ENCODE data around the gene IKZF5. TPM values are rescaled to one million over a fixed set of nuclear protein-coding genes. Genes with fewer than 3 reads are reported as not detected.
A peak's percentile ranks its signal among the peaks of the same experiment; 100 is the strongest.

The IKZF5 gene
- total and polyA plus RNA-seq, 9 donors, result 8.2 to 28.6 (median 18.2) TPM

- 0 to 1% (median 1%) methylated on average over 30 of the region's 30 CpGs for WGBS, 3 donors
- intact Hi-C loops (cut with DNase I), result loop anchor here in 2 of 4 donors (5.0 to 10.0 kb wide), 2 partner anchors 147 to 1380 kb away; partner anchors contain the start of gene BUB3 (in 1 of the 2)
- Histone ChIP-seq H3K4me1 (ENCODE audit: insufficient read depth) (peaks cover 5% of the 10 kb centered on the region), H3K27ac (peak overlapping the region in 1 of 2 donors; percentile 77), H3K9me3 (no peaks in the 10 kb centered on the region), H3K4me3 (peak overlapping the region; percentile 98), H3K36me3 (no peaks in the 10 kb centered on the region), H3K27me3 (no peaks in the 10 kb centered on the region)
- no peak for TF ChIP-seq CTCF (IDR thresholded peaks at IDR 0.05)
- no peak for TF ChIP-seq EP300 (IDR thresholded peaks at IDR 0.05)
- TF ChIP-seq POLR2A (IDR thresholded peaks at IDR 0.05), result no peak
- DNase-seq, result peak in 2 of 5 donors; percentile 15 to 28
These were observed 839 bp downstream of the IKZF5 start for GRCh38 chr10:123007558-123008354.

- no peak for TF ChIP-seq POLR2A (IDR thresholded peaks at IDR 0.05)
- TF ChIP-seq CTCF (IDR thresholded peaks at IDR 0.05), result no peak
- TF ChIP-seq EP300 (IDR thresholded peaks at IDR 0.05), result no peak
- no peak for DNase-seq
- Histone ChIP-seq H3K9me3 (no peaks in the 10 kb centered on the region), H3K27ac (no peak overlapping the region), H3K4me1 (ENCODE audit: insufficient read depth) (peaks cover 2% of the 10 kb centered on the region), H3K4me3 (no peak overlapping the region), H3K27me3 (no peaks in the 10 kb centered on the region), H3K36me3 (no peaks in the 10 kb centered on the region)
- 31 to 42% (median 35%) methylated on average over 2 of the region's 2 CpGs for WGBS, 3 donors
- intact Hi-C loops (cut with DNase I), result loop anchor here in 1 of 4 donors (10.0 kb wide), 1 partner anchor 151 kb away; the partner anchor contains the start of gene BUB3
These were observed 4.3 kb downstream of the IKZF5 start for GRCh38 chr10:123004298-123004697.

- Histone ChIP-seq H3K27ac (no peak overlapping the region), H3K9me3 (no peaks in the 10 kb centered on the region), H3K4me3 (no peak overlapping the region), H3K27me3 (no peaks in the 10 kb centered on the region), H3K4me1 (ENCODE audit: insufficient read depth) (peaks cover 4% of the 10 kb centered on the region), H3K36me3 (no peaks in the 10 kb centered on the region)
- intact Hi-C loops (cut with DNase I), result loop anchor here in 1 of 4 donors (10.0 kb wide), 1 partner anchor 153 kb away; the partner anchor contains the start of gene BUB3
- WGBS, 3 donors, result 92 to 100% (median 95%) methylated on average over 2 of the region's 2 CpGs
- TF ChIP-seq EP300 (IDR thresholded peaks at IDR 0.05) (no peak), POLR2A (IDR thresholded peaks at IDR 0.05) (no peak), CTCF (IDR thresholded peaks at IDR 0.05) (no peak)
- DNase-seq, result no peak
These were observed 7.2 kb downstream of the IKZF5 start for GRCh38 chr10:123001370-123001769.

GRCh38 chr10:123000155-123000554 lies 8.4 kb downstream of the IKZF5 start:
- H3K27me3 ChIP-seq, result no peaks in the 10 kb centered on the region
- WGBS, 3 donors, result 72 to 79% (median 74%) methylated on average over 3 of the region's 3 CpGs
- no peaks in the 10 kb centered on the region for H3K36me3 ChIP-seq
- no peaks in the 10 kb centered on the region for H3K9me3 ChIP-seq
- peaks cover 2% of the 10 kb centered on the region for H3K4me1 ChIP-seq (ENCODE audit: insufficient read depth)
- no peak for DNase-seq
- TF ChIP-seq CTCF (IDR thresholded peaks at IDR 0.05) (no peak), EP300 (IDR thresholded peaks at IDR 0.05) (no peak), POLR2A (IDR thresholded peaks at IDR 0.05) (no peak)
- intact Hi-C loops (cut with DNase I), result loop anchor here in 1 of 4 donors (10.0 kb wide), 1 partner anchor 155 kb away; the partner anchor contains the start of gene BUB3
- H3K27ac ChIP-seq, result no peak overlapping the region
- no peak overlapping the region for H3K4me3 ChIP-seq
